ENCODE measurements around the gene PREX1.

Gene PREX1

DNA sequence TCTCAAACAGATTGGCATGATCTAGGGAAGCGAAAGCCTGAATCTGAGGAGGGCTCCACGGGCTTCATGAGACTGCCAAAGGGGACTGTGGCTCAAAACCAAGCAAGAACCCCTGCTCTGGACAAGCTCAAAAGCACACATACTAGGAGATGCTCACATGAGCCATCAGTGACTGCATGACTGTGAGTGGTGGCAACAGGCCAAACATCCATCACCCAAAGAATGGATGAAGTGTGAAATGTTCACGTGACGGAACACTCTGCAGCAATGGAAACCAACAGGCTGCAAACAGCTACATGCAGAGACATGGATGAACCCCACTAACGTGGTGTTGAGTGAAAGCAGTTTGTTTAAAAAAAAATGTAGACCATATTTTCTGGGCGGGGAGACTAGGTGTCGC, 136.3 kb downstream of the PREX1 start:
- TF ChIP-seq ZNF274 (IDR thresholded peaks at IDR 0.05; ENCODE audit: low read depth, low read length): no peak
- H3K4me3 ChIP-seq (ENCODE audit: low read length): no peak overlapping the region

DNA sequence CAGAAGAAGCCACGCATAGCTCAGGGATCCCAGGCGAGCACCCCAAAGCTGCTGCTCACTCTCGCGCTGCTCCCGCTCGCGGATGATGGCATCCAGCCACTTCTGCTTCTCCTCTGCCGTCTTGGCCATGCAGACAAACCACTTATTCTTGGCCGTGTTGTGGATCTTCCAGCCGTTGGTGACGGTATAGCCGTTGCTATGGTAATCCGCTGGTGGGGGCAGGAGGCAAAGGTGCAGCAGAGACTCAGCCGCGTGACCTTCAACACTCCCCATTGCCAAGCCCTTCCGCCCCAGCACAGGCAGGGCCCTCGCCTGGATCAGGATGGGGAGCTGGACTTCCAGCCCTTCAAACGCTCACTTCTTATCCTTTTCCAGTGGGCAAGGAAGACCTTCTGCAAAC, 136.9 kb downstream of the PREX1 start:
- TF ChIP-seq ZNF274 (IDR thresholded peaks at IDR 0.05; ENCODE audit: low read depth, low read length): no peak
- no peak overlapping the region for H3K4me3 ChIP-seq (ENCODE audit: low read length)

DNA sequence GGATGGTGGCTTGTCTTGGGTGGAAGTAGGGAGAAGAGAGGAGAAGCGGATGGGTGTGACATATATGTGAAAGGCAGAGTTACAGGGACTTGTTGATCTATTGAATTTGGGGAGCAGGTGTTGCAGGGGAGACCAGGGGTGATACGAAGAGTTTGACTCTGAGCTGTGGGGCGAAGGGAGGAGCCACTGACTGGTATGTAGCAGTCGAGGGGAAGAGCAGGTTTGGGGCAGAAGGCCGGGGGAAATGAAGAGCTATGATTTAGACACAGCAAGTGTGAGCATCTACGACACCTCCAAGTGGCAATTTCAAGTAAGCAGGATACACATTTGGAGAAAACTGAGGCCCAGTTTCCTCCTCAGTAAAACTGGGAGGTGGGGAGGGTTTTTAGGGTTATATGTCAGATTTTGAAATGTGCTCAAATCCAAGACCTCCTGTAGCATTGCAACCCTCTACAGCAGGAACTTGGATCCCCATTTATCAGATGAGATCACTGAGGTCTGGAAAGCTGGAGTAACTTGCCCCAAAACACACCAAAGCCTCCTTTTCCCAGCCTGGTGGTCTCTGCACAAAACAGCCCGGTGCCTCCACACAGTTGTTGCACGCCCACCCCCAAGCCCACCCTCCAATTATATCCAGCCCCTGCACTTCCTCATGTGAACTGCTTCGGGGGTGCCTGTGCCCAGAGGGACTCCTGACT, 137.8 kb downstream of the PREX1 start:
- no peak for TF ChIP-seq ZNF274 (IDR thresholded peaks at IDR 0.05; ENCODE audit: low read depth, low read length)
- H3K4me3 ChIP-seq (ENCODE audit: low read length): no peak overlapping the region

DNA sequence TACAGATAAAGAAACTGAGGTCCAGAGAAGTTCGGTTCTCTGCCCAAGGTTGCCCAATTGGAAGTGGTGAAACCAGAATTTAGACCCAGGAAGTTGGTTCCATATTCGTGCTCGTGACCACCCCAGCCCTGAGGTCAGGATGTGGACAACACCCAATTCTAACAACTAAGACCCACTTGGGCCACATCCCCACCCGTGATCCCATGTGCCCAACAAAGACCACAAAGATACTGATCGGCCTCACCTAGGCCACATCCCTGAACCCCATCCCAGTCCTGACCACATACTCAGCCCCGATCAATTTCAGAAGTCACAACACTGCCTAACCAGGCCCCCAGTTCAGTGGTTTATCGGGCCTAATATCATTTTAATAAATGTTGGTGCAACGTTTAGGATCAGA, 138.4 kb downstream of the PREX1 start:
- TF ChIP-seq ZNF274 (IDR thresholded peaks at IDR 0.05; ENCODE audit: low read depth, low read length): no peak
- no peak overlapping the region for H3K4me3 ChIP-seq (ENCODE audit: low read length)

DNA sequence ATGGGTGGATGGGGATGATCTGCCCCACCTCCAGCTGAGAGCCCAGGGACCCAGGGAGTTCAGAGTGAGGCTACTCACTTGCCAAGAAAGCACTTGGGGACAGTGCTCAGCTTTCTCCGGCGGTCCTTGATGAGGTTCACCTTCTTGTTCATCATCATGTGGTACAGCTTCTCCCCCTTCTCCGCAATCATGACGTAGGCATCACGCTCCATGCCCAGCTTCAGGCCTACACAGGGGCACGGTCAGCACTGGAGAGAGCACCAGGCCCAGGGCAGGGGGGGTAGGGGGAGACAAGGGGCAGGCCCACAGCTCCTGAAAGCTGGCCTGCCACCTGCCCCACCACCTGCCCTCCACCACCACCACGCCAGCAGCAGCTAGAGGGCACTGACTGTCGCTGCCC, 139.2 kb downstream of the PREX1 start:
- H3K4me3 ChIP-seq (ENCODE audit: low read length): no peak overlapping the region
- TF ChIP-seq ZNF274 (IDR thresholded peaks at IDR 0.05; ENCODE audit: low read depth, low read length): no peak

DNA sequence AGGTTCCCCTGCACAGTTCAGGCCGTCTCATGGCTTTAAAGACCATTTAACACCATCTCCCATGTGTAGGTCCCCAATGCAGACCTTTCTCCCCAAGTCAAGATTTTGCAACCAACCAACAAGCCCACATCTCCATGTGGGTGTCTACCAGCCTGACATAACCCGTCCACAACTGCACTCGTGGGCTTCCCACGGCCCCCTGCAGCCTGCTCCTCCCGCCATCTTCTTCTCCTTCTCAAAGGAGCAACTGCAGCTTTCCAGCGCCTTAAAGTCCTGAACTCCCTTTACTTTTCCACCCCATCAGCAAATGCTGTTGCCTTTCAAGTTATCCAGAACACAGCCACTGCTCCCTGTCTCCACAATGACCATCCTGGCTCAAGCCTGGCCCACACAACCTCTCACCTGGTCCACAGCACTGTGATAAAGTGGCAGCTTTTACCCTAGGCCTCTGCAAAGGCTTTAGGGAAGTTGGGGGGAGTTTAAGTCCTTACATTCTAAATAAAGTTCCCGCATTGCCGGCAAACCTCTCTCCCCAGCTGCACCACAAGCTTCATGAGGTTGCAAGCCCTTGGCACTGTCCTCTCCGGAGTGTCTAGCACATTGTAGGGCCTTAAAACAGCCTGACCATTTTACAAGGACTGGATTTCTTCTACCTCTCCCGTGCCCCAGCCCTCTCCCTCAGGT, 140.5 kb downstream of the PREX1 start:
- no peak for TF ChIP-seq ZNF274 (IDR thresholded peaks at IDR 0.05; ENCODE audit: low read depth, low read length)
- H3K4me3 ChIP-seq (ENCODE audit: low read length): no peak overlapping the region

DNA sequence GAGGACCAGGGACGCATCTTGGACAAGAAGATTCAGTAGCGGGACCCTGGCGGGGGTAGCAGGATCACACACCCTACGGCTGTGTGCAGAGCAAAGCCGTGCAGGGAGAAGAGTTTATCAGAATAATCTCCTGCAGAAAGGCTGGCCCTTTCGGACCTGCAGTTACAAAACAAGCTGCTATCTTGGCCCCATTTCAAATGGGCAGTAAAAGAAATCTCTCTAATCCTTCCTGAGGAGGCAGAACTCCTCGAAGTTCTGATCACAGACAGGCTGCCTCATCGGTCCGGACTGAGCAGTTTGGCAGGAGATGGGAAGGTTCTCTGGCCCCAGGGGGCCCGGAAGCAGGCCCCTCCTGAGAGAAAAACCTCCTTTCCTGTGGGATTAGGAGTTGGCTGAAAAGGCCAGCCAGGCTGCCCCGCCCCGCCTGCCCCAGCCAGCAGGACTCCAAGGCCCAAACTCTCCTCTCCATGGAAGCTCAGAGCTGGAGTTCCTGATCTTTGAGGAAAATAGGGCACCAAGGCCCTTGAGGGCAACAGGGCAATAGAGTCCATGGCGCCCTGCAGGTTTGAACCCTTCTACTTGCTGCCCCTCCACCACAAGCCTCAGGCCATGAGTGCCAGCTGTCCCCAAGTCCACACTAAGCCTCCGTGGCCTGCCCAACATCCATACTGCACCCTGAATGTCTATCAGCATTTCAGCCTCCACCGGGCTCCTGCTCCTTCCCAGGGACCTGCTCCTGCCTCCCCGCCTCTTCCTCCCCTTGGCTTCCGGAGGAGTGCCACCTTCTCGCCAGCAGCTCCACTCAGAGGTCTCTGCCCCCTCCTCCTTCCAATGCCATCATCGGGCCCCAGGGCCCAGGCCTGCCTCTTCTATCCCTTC, 141.3 kb downstream of the PREX1 start:
- H3K4me3 ChIP-seq (ENCODE audit: low read length): no peak overlapping the region
- no peak for TF ChIP-seq ZNF274 (IDR thresholded peaks at IDR 0.05; ENCODE audit: low read depth, low read length)

DNA sequence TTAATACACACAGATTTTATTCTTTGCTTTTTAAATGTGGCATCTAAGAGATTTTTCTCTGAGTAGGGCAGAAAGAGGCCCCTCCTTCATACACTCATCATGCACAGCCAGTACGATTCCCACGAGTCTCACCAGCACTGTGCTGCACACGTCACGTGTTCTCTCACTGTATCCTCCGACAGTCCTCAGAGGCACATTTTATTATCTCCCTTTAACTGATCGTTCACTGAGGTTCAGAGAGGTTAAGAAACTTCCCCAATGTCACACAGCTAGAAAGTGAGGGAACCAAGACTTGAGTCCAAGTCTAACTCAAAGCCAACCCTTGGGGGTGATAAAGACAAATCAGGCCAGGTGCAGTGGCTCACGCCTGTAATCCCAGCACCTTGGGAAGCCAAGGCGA, 142.5 kb downstream of the PREX1 start:
- TF ChIP-seq ZNF274 (IDR thresholded peaks at IDR 0.05; ENCODE audit: low read depth, low read length): no peak
- no peak overlapping the region for H3K4me3 ChIP-seq (ENCODE audit: low read length)

DNA sequence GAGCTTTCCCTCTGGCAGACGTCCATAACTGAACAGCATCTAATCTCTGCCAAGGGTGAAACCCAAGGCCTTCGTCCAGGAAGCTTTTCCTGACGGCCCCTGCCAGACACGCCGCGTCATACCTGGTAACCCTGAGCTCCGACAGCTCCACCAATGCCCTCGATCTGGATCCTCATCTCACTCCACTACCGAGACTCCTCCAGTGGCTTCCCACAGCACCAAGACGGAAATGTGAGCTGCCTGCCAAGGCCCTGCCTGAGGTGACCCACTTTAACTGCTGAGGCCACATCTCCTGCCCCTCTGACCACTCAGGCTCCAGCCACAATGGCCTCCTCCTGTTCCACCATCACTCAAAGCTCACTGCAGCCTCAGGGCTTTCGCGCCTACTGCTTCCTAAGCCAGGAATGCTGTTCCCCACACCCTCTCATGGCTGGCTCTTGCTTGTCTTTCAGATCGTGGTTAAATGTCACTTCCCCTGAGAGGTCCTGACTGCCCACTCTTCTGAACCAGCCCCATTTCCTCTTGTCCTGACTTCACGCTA, 143.2 kb downstream of the PREX1 start:
- TF ChIP-seq ZNF274 (IDR thresholded peaks at IDR 0.05; ENCODE audit: low read depth, low read length): no peak
- H3K4me3 ChIP-seq (ENCODE audit: low read length): no peak overlapping the region

DNA sequence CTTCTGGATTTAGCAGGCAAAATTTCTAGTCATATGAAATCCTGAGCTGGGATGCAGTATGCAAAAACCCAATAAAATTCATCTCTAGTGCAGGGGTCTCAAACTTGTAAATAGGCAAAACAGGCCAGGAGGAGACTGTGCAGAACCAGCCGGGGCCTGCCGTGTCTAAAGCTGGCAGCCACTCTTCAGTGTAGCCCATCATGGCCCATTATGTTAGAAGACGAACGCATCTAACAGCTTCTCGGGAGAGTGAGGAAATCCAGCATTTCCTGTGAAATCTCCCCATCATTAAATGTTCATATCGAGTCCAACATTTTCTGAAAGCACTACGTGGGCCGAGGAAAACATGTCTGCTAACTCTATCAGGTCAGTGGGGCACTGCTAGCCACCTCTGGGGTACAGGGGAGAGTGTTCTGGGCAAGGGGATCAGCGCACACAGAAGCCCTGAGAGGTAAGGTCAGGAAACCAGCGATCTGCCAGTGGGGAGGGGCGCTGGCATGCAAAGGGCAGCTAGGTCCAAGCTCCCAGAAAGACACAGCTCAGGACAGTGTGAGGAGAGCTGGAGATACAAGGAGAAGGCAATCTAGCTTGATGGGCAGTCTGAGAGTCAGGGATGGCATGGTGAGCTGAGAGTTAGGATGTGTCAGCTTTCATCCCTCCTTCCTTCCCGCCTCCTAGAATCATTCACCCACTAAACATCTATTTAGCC, 144.2 kb downstream of the PREX1 start:
- no peak for TF ChIP-seq ZNF274 (IDR thresholded peaks at IDR 0.05; ENCODE audit: low read depth, low read length)
- H3K4me3 ChIP-seq (ENCODE audit: low read length): no peak overlapping the region

DNA sequence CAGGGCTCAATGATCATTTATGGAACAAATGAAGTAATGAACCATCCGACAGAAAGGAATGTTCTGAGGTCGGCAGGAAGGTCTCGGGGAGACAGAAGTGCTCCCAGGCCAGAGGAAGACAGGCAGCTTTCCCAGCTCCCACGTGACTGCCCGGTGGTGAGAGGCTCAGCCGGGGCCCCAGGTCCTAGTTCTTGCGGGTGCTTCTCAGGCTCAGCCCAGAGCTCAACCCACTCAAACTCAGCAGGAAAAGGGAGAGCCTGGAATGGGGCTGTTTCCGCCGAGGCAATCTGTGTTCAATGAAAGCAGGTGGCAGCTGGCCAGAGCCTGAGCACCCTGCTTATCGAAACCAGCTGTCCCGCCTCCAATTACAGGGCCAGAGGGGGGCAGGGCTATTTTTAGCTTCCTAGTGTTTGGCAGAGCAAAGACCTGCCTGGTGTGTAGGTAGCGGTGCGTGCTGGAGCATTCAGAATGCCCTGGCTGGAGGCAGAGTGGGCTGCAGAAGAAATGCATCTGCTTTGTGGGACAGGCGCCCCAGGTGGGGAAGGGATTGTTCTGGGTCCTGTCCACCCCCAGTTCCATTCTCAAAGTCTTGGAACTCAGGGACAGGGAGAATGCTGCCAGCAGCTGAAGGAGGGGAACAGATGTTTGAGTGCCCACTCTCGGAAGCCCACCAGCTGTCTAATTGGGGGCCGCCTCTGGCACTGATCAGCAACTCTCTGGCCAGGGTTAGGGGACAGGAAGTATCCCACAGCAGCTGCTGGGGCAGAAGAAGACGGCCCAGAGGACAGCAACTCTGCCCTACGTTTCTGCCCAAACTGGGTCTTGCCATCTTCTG, 145.1 kb downstream of the PREX1 start:
- H3K4me3 ChIP-seq (ENCODE audit: low read length): no peak overlapping the region
- TF ChIP-seq ZNF274 (IDR thresholded peaks at IDR 0.05; ENCODE audit: low read depth, low read length): no peak

DNA sequence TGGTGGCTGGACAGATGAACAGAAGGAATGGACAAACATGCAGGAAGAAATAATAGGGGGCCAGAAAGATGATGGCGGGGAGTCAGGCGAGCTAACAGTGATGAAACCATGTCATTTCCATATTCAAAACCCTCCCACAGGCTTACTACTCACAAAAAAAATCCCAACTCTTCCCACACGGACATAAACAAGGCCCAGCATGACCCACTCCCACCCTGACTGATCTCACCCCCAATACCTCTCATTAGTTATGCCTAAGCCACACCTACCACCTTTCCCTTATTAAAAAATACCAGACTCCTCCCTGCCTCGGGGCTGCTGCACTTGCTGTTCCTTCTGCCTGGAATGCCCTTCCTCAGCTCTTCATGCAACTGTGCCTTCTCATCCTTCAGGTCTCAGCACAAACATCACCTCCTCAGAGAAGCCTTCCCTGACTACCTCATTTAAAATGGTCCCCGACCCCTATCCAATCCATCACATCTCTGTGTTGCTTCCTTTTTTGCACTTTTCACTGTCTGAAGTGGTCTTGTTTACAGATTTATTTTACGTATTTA, 145.8 kb downstream of the PREX1 start:
- H3K4me3 ChIP-seq (ENCODE audit: low read length): no peak overlapping the region
- no peak for TF ChIP-seq ZNF274 (IDR thresholded peaks at IDR 0.05; ENCODE audit: low read depth, low read length)

Data from GM08714 (cell line).